WI38 (cell line): Measurements from ENCODE around the gene NR2F1-AS1.

ENCODE experiments used
- H3K4me3 ChIP-seq: 2 replicates; pipeline ENCODE4 v1.5.1; 2011; ENCODE audit warnings: low read depth, mild to moderate bottlenecking, control low read depth, low read length
- CTCF ChIP-seq: IDR thresholded peaks from 2 replicates; pipeline ENCODE4 v1.5.1; 2012; ENCODE audit warnings: low read depth, mild to moderate bottlenecking, control low read depth, low read length

The NR2F1-AS1 gene

GRCh38 chr5:93583768-93584595, 3.0 kb upstream of the NR2F1-AS1 start:
- no peak for TF ChIP-seq CTCF
- H3K4me3 ChIP-seq = peak overlapping the region; percentile 92

- H3K4me3 ChIP-seq = peak overlapping the region; percentile 92
- TF ChIP-seq CTCF = no peak
Measured at GRCh38 chr5:93583439-93583767, 2.4 kb upstream of the NR2F1-AS1 start.

GRCh38 chr5:93582677-93583438, 1.8 kb upstream of the NR2F1-AS1 start, which contains the start of gene NR2F1:
TSS of gene NR2F1 (plus strand) at chr5:93583222. CDS start at chr5:93585024, 1,802 bp downstream.
- H3K4me3 ChIP-seq = peak within 1 kb of the TSS; percentile 92
- TF ChIP-seq CTCF = no peak

GRCh38 chr5:93582167-93582462, 1.1 kb upstream of the NR2F1-AS1 start:
- peak overlapping the region; percentile 92 for H3K4me3 ChIP-seq

GRCh38 chr5:93580063-93580926, 724 bp downstream of the NR2F1-AS1 start:
- peak overlapping the region; percentile 92 for H3K4me3 ChIP-seq
- no peak for TF ChIP-seq CTCF

More at GRCh38 chr5:93582167-93582462, 1.1 kb upstream of the NR2F1-AS1 start:
- TF ChIP-seq CTCF = no peak

GRCh38 chr5:93579692-93580062, 1.3 kb downstream of the NR2F1-AS1 start:
- no peak for TF ChIP-seq CTCF
- peak overlapping the region; percentile 92 for H3K4me3 ChIP-seq
